Tibial nerve (tissue), 4 donors: ENCODE data around the gene GPN3.

ENCODE experiments used
- EP300 ChIP-seq, 2 donors: sonication (generic); formaldehyde crosslinking; IDR thresholded peaks; one replicate each; pipeline ENCODE4 v1.6.1; 2017; ENCODE audit warnings: antibody characterized with exemption in 2 of 2, mild to moderate bottlenecking in 1 of 2
- POLR2A ChIP-seq, 2 donors: fragments of 450-650 bp; IDR thresholded peaks; one replicate each; pipeline ENCODE4 v1.6.1; 2017; ENCODE audit warnings: antibody characterized with exemption in 2 of 2, mild to moderate bottlenecking in 2 of 2, moderate library complexity in 2 of 2
- TF ChIP-seq, protein P1 (sequence below), 5 experiments: fragments of 200-600 bp in 3 of 5; fragments of 450-650 bp in 2 of 5; sonication (generic) in 3 of 5; IDR thresholded peaks; one replicate each; pipeline ENCODE4 v1.5.1; 2016 to 2019; ENCODE audit warnings: antibody characterized with exemption in 5 of 5, mild to moderate bottlenecking in 3 of 5, moderate library complexity in 2 of 5

DNA sequence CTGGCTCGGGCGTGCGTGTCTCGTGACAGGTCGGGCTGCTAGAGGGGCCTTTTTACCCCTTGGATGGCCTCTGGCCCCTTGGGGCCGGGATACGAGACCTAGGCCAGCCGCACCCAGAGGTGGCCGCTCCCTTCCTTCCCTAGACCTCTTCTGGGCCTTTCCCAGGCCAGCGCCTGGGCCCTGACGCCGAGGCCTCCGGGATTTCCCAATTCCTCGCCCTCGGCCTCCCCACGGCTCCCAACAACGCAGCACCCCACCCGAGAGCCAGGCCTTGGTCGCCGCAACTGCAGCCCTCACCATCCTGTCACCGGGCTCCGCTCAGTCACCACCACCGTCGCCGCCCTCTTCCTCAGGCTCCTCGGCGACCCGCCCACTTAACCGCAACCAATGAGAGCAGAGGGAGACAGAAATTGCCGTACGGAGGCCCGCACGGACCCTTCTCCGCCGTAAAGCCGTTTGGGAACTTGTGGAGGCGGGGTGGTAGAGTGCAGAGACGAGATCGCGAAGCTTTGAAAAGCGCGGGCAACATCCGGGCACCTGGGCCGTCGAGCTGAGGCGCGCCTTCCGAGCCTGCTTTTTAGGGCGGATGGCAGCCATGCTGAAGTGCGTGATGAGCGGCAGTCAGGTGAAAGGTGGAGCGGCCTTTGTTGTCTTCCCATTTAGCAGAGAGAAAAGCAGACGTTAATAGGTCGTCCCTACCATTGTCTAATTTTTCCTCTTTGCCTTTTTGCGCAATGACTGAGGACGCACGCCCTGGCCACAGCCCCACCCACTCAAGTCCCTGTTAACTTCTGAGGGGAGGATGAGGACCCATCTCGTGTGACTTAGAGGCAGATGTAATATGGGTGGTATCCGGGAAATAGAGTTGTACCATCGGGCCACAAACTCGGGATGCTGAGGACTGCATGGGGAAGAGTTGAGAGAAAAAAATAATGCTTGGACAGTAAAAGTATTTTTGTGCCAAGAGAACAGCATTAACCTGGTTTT, 34.0 kb upstream of the GPN3 start, which contains the start of the genes RAD9B and VPS29:
- TF ChIP-seq, protein P1, sequence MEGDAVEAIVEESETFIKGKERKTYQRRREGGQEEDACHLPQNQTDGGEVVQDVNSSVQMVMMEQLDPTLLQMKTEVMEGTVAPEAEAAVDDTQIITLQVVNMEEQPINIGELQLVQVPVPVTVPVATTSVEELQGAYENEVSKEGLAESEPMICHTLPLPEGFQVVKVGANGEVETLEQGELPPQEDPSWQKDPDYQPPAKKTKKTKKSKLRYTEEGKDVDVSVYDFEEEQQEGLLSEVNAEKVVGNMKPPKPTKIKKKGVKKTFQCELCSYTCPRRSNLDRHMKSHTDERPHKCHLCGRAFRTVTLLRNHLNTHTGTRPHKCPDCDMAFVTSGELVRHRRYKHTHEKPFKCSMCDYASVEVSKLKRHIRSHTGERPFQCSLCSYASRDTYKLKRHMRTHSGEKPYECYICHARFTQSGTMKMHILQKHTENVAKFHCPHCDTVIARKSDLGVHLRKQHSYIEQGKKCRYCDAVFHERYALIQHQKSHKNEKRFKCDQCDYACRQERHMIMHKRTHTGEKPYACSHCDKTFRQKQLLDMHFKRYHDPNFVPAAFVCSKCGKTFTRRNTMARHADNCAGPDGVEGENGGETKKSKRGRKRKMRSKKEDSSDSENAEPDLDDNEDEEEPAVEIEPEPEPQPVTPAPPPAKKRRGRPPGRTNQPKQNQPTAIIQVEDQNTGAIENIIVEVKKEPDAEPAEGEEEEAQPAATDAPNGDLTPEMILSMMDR (IDR thresholded peaks at IDR 0.05) = peak in 1 of 5 experiments; percentile 51
- TF ChIP-seq EP300 (IDR thresholded peaks at IDR 0.05) (peak; percentile 94 to 98), POLR2A (IDR thresholded peaks at IDR 0.05) (peak; percentile 76 to 89)
